ENCODE data around the gene KCNJ6.

Gene KCNJ6

DNA sequence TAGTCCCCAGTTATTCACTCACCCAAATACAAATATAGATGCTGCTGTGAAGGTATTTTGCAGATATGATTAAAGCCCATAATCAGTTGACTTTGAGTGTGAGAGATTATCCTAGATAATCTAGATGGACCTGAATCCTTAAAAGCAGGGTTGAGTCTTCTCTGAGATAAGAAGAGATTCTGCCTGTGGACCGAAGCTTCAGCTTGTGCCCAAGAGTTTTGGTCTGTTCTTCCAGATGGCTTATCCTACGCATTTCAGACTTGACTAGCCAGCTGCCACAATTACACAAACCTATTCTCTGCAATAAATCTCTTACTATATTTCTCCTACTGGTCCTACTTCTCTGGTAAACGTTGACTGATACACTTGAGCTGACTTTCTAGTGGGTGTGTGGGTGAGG, 145.1 kb downstream of the KCNJ6 start:
- no peak overlapping the region for H3K9ac ChIP-seq (ENCODE audit: low read length)
- no peaks in the 10 kb centered on the region for H3K4me1 ChIP-seq (ENCODE audit: insufficient read depth, low read length, severe bottlenecking)
- no peak overlapping the region for H3K4me3 ChIP-seq (ENCODE audit: low read depth, low read length, poor library complexity, severe bottlenecking)
- H3K9me3 ChIP-seq (ENCODE audit: low read length): no peaks in the 10 kb centered on the region
- H3K27me3 ChIP-seq (ENCODE audit: insufficient read depth, low read length): no peaks in the 10 kb centered on the region; the same call in 1 of the 2 replicates
- H2AFZ ChIP-seq (ENCODE audit: low read length): no peak overlapping the region
- no peaks in the 10 kb centered on the region for H3F3A ChIP-seq (ENCODE audit: insufficient read depth, low read length)
- H4K20me1 ChIP-seq (ENCODE audit: insufficient read depth, low read length): no peaks in the 10 kb centered on the region
- TF ChIP-seq EZH2 (IDR thresholded peaks at IDR 0.05; ENCODE audit: borderline replicate concordance, low read length): no peak
- TF ChIP-seq, protein P1, sequence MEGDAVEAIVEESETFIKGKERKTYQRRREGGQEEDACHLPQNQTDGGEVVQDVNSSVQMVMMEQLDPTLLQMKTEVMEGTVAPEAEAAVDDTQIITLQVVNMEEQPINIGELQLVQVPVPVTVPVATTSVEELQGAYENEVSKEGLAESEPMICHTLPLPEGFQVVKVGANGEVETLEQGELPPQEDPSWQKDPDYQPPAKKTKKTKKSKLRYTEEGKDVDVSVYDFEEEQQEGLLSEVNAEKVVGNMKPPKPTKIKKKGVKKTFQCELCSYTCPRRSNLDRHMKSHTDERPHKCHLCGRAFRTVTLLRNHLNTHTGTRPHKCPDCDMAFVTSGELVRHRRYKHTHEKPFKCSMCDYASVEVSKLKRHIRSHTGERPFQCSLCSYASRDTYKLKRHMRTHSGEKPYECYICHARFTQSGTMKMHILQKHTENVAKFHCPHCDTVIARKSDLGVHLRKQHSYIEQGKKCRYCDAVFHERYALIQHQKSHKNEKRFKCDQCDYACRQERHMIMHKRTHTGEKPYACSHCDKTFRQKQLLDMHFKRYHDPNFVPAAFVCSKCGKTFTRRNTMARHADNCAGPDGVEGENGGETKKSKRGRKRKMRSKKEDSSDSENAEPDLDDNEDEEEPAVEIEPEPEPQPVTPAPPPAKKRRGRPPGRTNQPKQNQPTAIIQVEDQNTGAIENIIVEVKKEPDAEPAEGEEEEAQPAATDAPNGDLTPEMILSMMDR (IDR thresholded peaks at IDR 0.05; ENCODE audit: low read length): no peak
- no peaks in the 10 kb centered on the region for H3K9me2 ChIP-seq (ENCODE audit: low read depth, low read length)
- no peaks in the 10 kb centered on the region for H3K36me3 ChIP-seq (ENCODE audit: insufficient read depth, low read length)
- no peak overlapping the region for H3K27ac ChIP-seq (ENCODE audit: low read depth, low read length, poor library complexity, severe bottlenecking)
- H3K4me2 ChIP-seq (ENCODE audit: low read length): no peak overlapping the region
- no peaks in the 10 kb centered on the region for H3K79me2 ChIP-seq (ENCODE audit: insufficient read depth, low read length)

DNA sequence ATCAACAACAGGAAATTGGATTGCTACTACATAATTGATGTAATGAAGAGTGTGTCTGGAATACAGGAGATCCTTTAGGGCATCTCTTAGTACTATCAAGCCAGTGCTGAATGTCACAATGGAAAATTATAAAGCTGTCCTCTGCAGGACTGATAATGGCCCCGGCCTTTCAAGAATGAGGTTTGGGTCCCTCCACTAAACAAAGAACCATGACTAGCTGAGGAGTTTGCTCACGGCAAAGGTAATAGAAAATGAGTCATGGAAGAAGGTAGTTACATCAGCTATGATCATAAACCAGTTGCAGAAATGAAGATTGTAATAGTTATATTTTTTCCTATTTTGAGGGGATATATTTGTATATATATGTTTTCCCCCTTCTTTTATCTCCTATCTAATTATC, 145.8 kb downstream of the KCNJ6 start:
- Histone ChIP-seq H3K9me3 (ENCODE audit: low read length) (no peaks in the 10 kb centered on the region), H3K27ac (ENCODE audit: low read depth, low read length, poor library complexity, severe bottlenecking) (no peak overlapping the region)

DNA sequence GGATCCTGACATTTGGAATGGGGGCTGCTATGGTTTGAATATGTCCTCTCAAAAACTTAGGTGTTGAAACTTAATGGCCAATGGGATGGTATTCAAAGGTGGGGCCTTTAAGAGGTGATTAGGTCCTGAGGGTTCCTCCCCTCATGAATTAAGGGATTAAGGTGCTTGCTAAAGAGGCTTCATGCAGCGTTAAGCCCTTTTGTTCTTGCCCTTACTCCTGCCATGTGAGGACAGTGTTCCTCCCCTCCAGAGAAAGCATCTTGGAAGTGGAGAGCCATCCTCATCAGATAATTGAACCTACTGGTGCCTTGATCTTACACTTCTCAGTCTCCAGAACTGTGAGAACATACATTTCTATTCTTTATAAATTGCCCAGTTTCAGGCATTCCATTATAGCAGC, 146.6 kb downstream of the KCNJ6 start:
- Histone ChIP-seq H3K4me3 (ENCODE audit: low read depth, low read length, poor library complexity, severe bottlenecking) (no peak overlapping the region), H3K36me3 (ENCODE audit: insufficient read depth, low read length) (no peaks in the 10 kb centered on the region), H3K27me3 (ENCODE audit: insufficient read depth, low read length) (no peaks in the 10 kb centered on the region; the same call in 1 of the 2 replicates), H3K27ac (ENCODE audit: low read depth, low read length, poor library complexity, severe bottlenecking) (no peak overlapping the region), H3K9me3 (ENCODE audit: low read length) (no peaks in the 10 kb centered on the region), H3K9me2 (ENCODE audit: low read depth, low read length) (no peaks in the 10 kb centered on the region), H3K4me2 (ENCODE audit: low read length) (no peak overlapping the region), H4K20me1 (ENCODE audit: insufficient read depth, low read length) (no peaks in the 10 kb centered on the region), H3F3A (ENCODE audit: insufficient read depth, low read length) (no peaks in the 10 kb centered on the region), H2AFZ (ENCODE audit: low read length) (no peak overlapping the region), H3K4me1 (ENCODE audit: insufficient read depth, low read length, severe bottlenecking) (no peaks in the 10 kb centered on the region), H3K79me2 (ENCODE audit: insufficient read depth, low read length) (no peaks in the 10 kb centered on the region), H3K9ac (ENCODE audit: low read length) (no peak overlapping the region)
- TF ChIP-seq, protein P1 (IDR thresholded peaks at IDR 0.05; ENCODE audit: low read length): no peak
- TF ChIP-seq EZH2 (IDR thresholded peaks at IDR 0.05; ENCODE audit: borderline replicate concordance, low read length): no peak

More for the DNA sequence above, 145.8 kb downstream of the KCNJ6 start:
- TF ChIP-seq EZH2 (IDR thresholded peaks at IDR 0.05; ENCODE audit: borderline replicate concordance, low read length): no peak
- TF ChIP-seq, protein P1 (IDR thresholded peaks at IDR 0.05; ENCODE audit: low read length): no peak
- no peaks in the 10 kb centered on the region for H3F3A ChIP-seq (ENCODE audit: insufficient read depth, low read length)
- no peaks in the 10 kb centered on the region for H3K36me3 ChIP-seq (ENCODE audit: insufficient read depth, low read length)
- H2AFZ ChIP-seq (ENCODE audit: low read length): no peak overlapping the region
- H3K79me2 ChIP-seq (ENCODE audit: insufficient read depth, low read length): no peaks in the 10 kb centered on the region
- no peaks in the 10 kb centered on the region for H4K20me1 ChIP-seq (ENCODE audit: insufficient read depth, low read length)
- H3K9ac ChIP-seq (ENCODE audit: low read length): no peak overlapping the region
- H3K4me1 ChIP-seq (ENCODE audit: insufficient read depth, low read length, severe bottlenecking): no peaks in the 10 kb centered on the region
- H3K9me2 ChIP-seq (ENCODE audit: low read depth, low read length): no peaks in the 10 kb centered on the region
- no peaks in the 10 kb centered on the region; the same call in 1 of the 2 replicates for H3K27me3 ChIP-seq (ENCODE audit: insufficient read depth, low read length)
- no peak overlapping the region for H3K4me2 ChIP-seq (ENCODE audit: low read length)
- H3K4me3 ChIP-seq (ENCODE audit: low read depth, low read length, poor library complexity, severe bottlenecking): no peak overlapping the region
